ENCODE data around the gene MSANTD1.
A peak's percentile ranks its signal among the peaks of the same experiment; 100 is the strongest.

Gene MSANTD1

DNA sequence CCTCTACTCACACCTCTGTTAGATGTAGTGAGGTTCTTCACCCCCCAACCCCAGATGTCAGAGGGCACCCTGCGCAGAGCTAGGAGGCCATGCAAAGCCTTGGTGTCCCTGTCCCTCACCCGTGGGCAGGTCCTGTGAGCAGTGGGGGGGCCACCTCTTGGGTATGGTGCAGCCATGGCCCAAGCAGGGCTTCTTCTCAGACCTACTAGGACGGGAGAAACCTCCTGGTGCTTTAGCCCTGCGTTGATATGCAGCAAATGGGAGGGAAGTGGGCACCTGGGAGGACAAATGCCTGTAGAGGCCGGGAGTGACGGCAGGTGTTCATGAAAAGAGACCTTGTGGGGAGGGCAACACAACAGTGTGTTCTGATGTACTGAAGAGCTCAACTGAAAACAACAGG is 38.5 kb upstream of the MSANTD1 start:
- no peak overlapping the region for H3K4me3 Mint-ChIP-seq
- H3K27ac Mint-ChIP-seq: peak overlapping the region; percentile 15
- DNase-seq (ENCODE audit: low spot score): no peak
- no peaks in the 10 kb centered on the region for H3K9me3 Mint-ChIP-seq
- peaks cover 2% of the 10 kb centered on the region for H3K4me1 Mint-ChIP-seq (ENCODE audit: low read depth)
- no peaks in the 10 kb centered on the region for H3K27me3 Mint-ChIP-seq (ENCODE audit: low read depth)
- peaks cover 58% of the 10 kb centered on the region for H3K36me3 Mint-ChIP-seq (ENCODE audit: low read depth)

DNA sequence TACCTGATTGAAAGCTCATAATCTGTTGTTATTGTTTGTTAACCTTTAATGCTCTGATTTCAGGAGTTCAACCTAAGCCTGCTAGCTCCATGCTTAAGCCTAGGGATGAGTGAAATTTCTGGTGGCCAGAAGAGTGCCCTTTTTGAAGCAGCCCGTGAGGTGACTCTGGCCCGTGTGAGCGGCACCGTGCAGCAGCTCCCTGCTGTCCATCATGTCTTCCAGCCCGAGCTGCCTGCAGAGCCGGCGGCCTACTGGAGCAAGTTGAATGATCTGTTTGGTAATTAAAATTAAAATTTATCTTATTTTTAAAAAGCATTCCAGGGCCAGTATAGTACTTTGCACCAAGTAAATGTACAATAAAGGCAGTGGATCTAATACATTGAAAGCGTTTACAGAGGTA is 37.1 kb upstream of the MSANTD1 start:
- no peaks in the 10 kb centered on the region for H3K9me3 Mint-ChIP-seq
- DNase-seq (ENCODE audit: low spot score): no peak
- H3K27ac Mint-ChIP-seq: no peak overlapping the region
- no peaks in the 10 kb centered on the region for H3K27me3 Mint-ChIP-seq (ENCODE audit: low read depth)
- H3K4me3 Mint-ChIP-seq: no peak overlapping the region
- peaks cover 2% of the 10 kb centered on the region for H3K4me1 Mint-ChIP-seq (ENCODE audit: low read depth)
- H3K36me3 Mint-ChIP-seq (ENCODE audit: low read depth): peaks cover 61% of the 10 kb centered on the region

DNA sequence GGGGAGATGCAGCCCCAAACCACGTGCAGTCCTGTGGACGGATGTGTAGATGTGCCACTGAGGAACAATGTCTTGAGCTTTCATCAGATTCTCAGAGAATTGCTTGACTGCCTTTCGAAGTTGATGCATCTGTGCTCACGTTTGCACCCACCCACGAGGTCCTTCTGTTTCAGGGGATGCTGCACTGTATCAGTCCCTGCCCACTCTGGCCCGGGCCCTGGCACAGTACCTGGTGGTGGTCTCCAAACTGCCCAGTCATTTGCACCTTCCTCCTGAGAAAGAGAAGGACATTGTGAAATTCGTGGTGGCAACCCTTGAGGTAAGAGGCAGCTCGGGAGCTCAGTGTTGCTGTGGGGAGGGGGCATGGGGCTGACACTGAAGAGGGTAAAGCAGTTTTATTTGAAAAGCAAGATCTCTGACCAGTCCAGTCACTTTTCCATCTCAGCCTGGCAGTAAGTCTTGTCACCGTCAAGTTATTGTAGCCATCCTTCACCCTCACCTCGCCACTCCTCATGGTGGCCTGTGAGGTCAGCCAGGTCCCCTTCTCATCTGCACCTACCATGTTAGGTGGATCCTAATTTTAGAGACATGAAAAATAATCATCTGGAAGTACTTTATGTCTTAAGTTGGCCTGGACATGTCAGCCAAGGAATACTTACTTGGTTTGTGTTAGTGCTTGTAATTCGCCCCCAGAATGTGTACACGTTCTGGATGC is 36.4 kb upstream of the MSANTD1 start:
- Mint-ChIP-seq H3K27ac (no peak overlapping the region), H3K4me3 (no peak overlapping the region), H3K27me3 (ENCODE audit: low read depth) (no peaks in the 10 kb centered on the region), H3K4me1 (ENCODE audit: low read depth) (no peaks in the 10 kb centered on the region), H3K9me3 (no peaks in the 10 kb centered on the region), H3K36me3 (ENCODE audit: low read depth) (peaks cover 60% of the 10 kb centered on the region)
- DNase-seq (ENCODE audit: low spot score): no peak

DNA sequence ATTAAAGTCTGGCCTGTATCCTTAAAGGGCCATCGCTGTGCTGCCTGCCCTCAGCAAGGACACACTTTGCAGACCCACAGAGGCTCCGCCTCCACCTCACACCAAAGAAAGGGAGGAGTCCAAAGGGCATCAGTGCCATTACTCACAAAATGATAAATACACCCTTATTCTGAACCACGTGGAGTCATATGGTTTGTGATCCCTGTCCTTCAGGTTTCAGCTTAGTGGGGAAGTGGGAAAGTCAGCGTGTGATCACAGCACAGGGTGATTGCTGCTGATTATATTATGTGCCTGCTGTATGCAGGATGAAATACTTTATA is 35.9 kb upstream of the MSANTD1 start:
- no peaks in the 10 kb centered on the region for H3K27me3 Mint-ChIP-seq (ENCODE audit: low read depth)
- H3K36me3 Mint-ChIP-seq (ENCODE audit: low read depth): peaks cover 58% of the 10 kb centered on the region
- H3K27ac Mint-ChIP-seq: no peak overlapping the region
- no peak for DNase-seq (ENCODE audit: low spot score)
- no peaks in the 10 kb centered on the region for H3K4me1 Mint-ChIP-seq (ENCODE audit: low read depth)
- H3K4me3 Mint-ChIP-seq: no peak overlapping the region
- H3K9me3 Mint-ChIP-seq: no peaks in the 10 kb centered on the region

DNA sequence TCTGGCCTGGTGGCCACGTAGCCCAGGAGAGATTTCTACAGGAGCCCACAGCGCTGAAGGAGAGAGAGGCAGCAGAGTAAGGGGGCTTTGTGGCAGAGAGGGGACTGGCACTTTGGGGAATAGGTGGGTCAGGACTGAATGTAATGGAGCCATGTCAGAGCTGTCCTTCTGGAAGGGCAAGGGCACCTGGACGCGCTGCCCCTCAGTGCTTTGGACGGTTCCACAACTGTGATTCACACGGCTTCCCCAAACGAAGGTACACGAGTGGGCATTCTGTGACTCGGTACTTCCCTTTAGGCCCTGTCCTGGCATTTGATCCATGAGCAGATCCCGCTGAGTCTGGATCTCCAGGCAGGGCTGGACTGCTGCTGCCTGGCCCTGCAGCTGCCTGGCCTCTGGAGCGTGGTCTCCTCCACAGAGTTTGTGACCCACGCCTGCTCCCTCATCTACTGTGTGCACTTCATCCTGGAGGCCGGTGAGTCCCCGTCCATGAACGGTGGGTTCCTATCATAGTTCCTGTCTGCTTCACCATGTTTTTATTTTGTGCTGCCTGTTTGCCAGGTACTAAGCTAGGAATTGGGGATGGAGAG is 35.2 kb upstream of the MSANTD1 start:
- no peaks in the 10 kb centered on the region for H3K9me3 Mint-ChIP-seq
- H3K36me3 Mint-ChIP-seq (ENCODE audit: low read depth): peaks cover 60% of the 10 kb centered on the region
- H3K27ac Mint-ChIP-seq: no peak overlapping the region
- H3K27me3 Mint-ChIP-seq (ENCODE audit: low read depth): no peaks in the 10 kb centered on the region
- DNase-seq (ENCODE audit: low spot score): no peak
- peaks cover 3% of the 10 kb centered on the region for H3K4me1 Mint-ChIP-seq (ENCODE audit: low read depth)
- no peak overlapping the region for H3K4me3 Mint-ChIP-seq

DNA sequence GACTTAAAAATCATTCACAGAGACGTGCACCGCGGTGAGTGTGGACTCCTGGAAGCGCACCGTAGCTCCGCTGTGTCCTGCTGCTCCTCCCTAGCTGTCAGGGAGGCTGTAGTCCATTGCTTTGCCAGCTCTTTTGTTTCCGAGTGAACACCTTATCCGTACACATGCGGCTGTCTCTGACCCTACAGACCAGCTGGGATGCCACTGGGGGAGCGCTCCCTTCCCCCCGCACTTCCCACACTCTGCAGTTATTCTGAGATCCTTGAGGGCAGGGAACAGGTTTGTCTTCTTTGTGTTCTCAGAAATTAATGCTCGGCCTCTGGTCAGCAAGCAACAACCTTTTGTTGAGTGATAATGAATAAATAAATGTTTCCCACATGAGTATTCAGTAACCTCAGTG is 33.7 kb upstream of the MSANTD1 start:
- Mint-ChIP-seq H3K4me3 (no peak overlapping the region), H3K36me3 (ENCODE audit: low read depth) (peaks cover 63% of the 10 kb centered on the region)

DNA sequence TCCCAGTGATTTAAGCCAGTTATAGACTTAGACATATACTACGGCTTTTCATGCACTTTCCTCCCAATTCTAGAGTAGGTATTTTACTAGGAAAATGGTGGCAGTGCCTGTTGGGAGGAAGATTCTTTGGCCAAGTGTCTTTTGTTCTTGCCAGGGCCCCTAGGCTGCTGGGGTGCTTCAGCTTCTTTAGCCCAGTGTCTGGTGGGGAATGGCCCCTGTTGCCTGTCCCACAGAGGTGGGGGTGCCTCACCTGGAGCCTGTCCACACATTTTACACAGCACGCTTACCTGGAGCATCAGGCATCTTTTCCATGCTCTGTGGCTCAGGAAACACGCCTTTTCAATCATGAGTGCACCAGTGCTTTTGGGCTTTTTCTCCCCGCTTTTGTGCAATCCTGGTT is 33.2 kb upstream of the MSANTD1 start:
- no peak overlapping the region for H3K27ac Mint-ChIP-seq
- no peak for DNase-seq (ENCODE audit: low spot score)
- H3K27me3 Mint-ChIP-seq (ENCODE audit: low read depth): no peaks in the 10 kb centered on the region
- H3K9me3 Mint-ChIP-seq: no peaks in the 10 kb centered on the region
- H3K36me3 Mint-ChIP-seq (ENCODE audit: low read depth): peaks cover 59% of the 10 kb centered on the region
- H3K4me1 Mint-ChIP-seq (ENCODE audit: low read depth): peaks cover 3% of the 10 kb centered on the region
- H3K4me3 Mint-ChIP-seq: no peak overlapping the region

More for the DNA sequence above, 33.7 kb upstream of the MSANTD1 start:
- Mint-ChIP-seq H3K9me3 (no peaks in the 10 kb centered on the region), H3K27ac (no peak overlapping the region), H3K4me1 (ENCODE audit: low read depth) (peaks cover 3% of the 10 kb centered on the region), H3K27me3 (ENCODE audit: low read depth) (no peaks in the 10 kb centered on the region)
- DNase-seq (ENCODE audit: low spot score): no peak

DNA sequence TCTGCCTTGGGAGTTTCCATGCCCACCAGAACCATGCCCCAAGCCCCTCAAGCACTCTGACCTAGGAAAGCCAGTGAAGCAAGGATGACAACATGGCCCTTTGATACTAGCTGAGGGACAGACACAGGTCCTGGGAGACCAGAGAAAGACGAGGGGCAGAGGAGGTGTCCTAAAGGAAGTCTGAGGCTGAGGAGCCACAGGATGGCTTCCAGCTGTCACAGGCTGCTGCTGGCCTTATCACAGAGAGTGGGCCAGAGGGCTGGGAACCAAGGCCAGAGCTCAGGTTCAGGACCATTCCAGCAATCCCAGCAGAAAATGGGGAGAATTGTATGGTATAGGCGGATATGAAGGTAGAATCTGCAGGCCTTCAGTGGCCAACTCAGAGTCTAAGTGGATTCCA is 31.7 kb upstream of the MSANTD1 start:
- peaks cover 68% of the 10 kb centered on the region for H3K36me3 Mint-ChIP-seq (ENCODE audit: low read depth)
- peaks cover 3% of the 10 kb centered on the region for H3K4me1 Mint-ChIP-seq (ENCODE audit: low read depth)
- no peaks in the 10 kb centered on the region for H3K27me3 Mint-ChIP-seq (ENCODE audit: low read depth)
- no peak overlapping the region for H3K4me3 Mint-ChIP-seq
- no peaks in the 10 kb centered on the region for H3K9me3 Mint-ChIP-seq
- DNase-seq (ENCODE audit: low spot score): no peak
- no peak overlapping the region for H3K27ac Mint-ChIP-seq

DNA sequence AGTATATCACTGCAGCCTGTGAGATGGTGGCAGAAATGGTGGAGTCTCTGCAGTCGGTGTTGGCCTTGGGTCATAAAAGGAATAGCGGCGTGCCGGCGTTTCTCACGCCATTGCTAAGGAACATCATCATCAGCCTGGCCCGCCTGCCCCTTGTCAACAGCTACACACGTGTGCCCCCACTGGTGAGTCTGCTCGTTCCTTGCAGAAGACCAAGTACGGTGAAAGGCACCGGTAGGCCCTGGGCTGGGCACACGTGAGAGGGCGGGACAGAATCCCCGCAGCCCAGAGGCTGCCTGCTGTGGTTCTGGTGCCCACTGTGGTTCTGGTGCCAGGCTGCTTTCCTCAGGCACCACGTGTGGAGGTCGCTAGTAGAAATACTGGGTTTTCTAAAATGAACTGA is 31.2 kb upstream of the MSANTD1 start:
- no peaks in the 10 kb centered on the region for H3K9me3 Mint-ChIP-seq
- peaks cover 3% of the 10 kb centered on the region for H3K4me1 Mint-ChIP-seq (ENCODE audit: low read depth)
- H3K27ac Mint-ChIP-seq: no peak overlapping the region
- H3K27me3 Mint-ChIP-seq (ENCODE audit: low read depth): no peaks in the 10 kb centered on the region
- DNase-seq (ENCODE audit: low spot score): no peak
- peaks cover 69% of the 10 kb centered on the region for H3K36me3 Mint-ChIP-seq (ENCODE audit: low read depth)
- H3K4me3 Mint-ChIP-seq: no peak overlapping the region

DNA sequence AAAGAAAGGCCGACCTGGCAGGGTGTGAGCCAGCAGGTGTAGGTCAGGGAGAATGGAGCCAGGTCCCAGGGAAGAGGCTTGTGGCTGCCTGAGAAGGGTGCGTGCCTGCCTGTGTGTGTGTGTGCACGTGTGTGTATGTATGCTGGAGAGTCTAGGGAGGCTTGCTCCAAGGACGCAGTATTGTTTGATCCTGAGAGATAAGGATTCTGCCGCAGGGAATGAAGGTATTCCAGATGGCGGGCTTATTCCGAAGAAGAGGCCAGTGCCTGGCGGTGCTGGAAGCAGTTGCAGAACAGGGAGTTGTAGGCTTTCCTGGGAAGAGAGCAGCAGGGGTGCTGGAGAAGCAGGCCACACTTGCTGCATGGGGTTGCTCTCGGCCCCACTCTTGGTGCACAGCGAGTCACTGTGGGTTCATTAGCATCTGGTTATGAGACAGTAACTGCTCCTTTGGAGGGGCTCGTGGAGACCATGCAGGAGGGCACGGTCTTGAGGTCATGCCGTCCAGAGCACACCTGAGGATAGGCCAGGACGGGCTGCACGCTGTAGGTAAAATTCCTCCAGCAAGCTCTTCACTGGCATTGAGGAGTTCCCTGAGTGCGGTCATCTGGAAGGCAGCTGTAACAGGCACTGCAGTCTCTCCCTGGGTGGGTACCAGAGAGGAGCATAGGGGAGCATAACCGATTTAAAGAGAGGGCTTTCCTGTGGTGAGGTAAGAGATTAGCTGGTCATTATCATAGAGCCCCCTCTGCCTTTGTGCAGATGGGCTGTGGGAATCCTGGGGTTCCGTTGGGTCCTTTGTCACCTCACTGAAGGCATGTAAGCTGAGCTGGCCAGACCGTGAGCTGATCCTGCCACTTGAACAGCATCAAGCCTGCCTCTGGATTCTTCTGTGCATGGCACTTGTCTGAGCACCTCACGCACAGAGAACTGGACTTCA is 29.9 kb upstream of the MSANTD1 start:
- no peaks in the 10 kb centered on the region for H3K9me3 Mint-ChIP-seq
- H3K27me3 Mint-ChIP-seq (ENCODE audit: low read depth): no peaks in the 10 kb centered on the region
- H3K36me3 Mint-ChIP-seq (ENCODE audit: low read depth): peaks cover 65% of the 10 kb centered on the region
- H3K27ac Mint-ChIP-seq: no peak overlapping the region
- no peak overlapping the region for H3K4me3 Mint-ChIP-seq
- peaks cover 3% of the 10 kb centered on the region for H3K4me1 Mint-ChIP-seq (ENCODE audit: low read depth)
- DNase-seq (ENCODE audit: low spot score): no peak

DNA sequence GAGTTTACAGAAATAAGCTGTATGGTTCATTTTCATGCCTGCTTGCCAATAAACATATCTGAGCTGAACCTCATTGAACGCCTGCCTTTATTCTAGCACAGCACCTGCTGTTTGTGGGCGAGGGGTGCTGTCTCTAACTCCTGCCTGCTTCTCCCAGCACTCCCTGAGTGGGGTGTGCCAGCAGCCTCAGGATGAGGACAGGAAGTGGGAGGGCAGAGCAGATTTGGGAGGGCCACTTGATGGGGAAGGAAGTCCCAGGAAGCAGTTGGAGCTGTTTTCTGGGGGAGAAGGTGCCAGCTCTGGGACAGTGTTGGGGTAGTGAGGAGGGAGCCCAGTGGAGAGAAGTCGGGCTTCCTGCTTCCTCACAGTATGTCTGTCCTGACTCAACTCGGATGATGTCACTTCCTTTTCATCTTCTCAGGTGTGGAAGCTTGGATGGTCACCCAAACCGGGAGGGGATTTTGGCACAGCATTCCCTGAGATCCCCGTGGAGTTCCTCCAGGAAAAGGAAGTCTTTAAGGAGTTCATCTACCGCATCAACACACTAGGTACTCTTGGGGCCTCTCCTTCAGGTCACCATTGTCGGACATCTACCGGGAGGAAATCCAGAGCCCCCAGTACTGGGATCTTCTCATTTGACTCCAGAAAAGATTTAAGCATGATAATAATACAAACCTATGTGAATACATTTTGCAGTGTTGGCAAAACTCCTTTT is 29.0 kb upstream of the MSANTD1 start:
- Mint-ChIP-seq H3K36me3 (ENCODE audit: low read depth) (peaks cover 62% of the 10 kb centered on the region), H3K9me3 (no peaks in the 10 kb centered on the region)
- no peak for DNase-seq (ENCODE audit: low spot score)

DNA sequence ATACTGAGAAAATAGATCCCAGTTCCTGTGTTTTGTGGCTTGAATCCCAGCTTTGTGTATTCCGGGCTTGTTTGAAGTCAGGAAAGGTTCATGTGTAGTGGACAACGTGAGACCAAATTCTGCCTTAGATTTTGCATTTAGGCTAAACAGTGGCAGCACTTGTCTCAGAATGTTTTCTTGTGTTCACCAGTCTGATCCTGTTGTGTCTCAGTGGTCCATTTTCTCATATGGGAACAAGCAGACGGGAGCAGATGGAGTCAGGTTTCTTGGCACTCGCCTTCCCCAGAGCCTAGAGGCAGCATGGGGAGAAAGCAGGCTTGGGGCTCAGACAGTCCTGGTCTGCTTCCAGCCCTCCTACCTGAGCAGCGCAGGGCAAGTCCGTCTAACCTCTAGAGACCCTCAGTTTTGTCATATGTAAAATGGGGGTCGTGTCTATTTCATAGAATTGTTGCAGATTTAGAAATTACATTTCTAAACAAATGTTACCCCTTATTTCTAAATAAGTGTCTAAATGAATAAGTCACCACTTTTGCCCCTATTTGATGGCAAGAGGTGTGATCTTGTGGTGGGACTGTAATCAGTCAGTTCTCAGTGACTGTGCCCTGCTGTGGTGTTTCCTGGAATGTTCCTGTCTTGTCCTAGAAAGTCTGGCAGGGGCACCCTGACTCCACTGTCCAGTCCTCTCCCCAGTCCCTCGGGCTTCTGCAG is 28.3 kb upstream of the MSANTD1 start:
- peaks cover 60% of the 10 kb centered on the region for H3K36me3 Mint-ChIP-seq (ENCODE audit: low read depth)
- no peak for DNase-seq (ENCODE audit: low spot score)
- H3K4me3 Mint-ChIP-seq: no peak overlapping the region
- no peak overlapping the region for H3K27ac Mint-ChIP-seq
- H3K27me3 Mint-ChIP-seq (ENCODE audit: low read depth): no peaks in the 10 kb centered on the region
- H3K9me3 Mint-ChIP-seq: no peaks in the 10 kb centered on the region
- H3K4me1 Mint-ChIP-seq (ENCODE audit: low read depth): peaks cover 3% of the 10 kb centered on the region

More for the DNA sequence above, 29.0 kb upstream of the MSANTD1 start:
- H3K27ac Mint-ChIP-seq: no peak overlapping the region
- no peaks in the 10 kb centered on the region for H3K27me3 Mint-ChIP-seq (ENCODE audit: low read depth)
- H3K4me3 Mint-ChIP-seq: no peak overlapping the region
- peaks cover 3% of the 10 kb centered on the region for H3K4me1 Mint-ChIP-seq (ENCODE audit: low read depth)

DNA sequence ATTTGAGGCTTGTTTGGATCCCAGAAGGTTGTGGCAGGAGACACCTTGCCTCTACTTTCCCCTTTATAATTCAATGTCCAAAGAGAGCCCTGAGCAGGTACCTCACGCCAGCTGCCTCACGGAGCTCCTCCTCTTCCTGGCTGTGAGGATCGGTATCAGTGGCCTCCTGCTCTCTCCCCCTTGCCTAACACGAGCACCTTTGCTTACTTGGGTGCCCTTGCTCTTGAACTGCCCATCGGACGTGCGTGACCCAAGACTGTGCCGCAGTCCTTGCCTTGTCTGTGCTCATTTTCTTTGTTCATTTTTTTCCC is 27.8 kb upstream of the MSANTD1 start:
- peaks cover 3% of the 10 kb centered on the region for H3K4me1 Mint-ChIP-seq (ENCODE audit: low read depth)
- no peaks in the 10 kb centered on the region for H3K27me3 Mint-ChIP-seq (ENCODE audit: low read depth)
- peak overlapping the region; percentile 5 for H3K27ac Mint-ChIP-seq

More for the DNA sequence above, 27.8 kb upstream of the MSANTD1 start:
- no peak overlapping the region for H3K4me3 Mint-ChIP-seq
- H3K36me3 Mint-ChIP-seq (ENCODE audit: low read depth): peaks cover 57% of the 10 kb centered on the region
- no peak for DNase-seq (ENCODE audit: low spot score)
- H3K9me3 Mint-ChIP-seq: no peaks in the 10 kb centered on the region
